SK-N-SH (cell line): Measurements from ENCODE around the gene RITA1. TPM values are rescaled to one million over a fixed set of nuclear protein-coding genes. Genes with fewer than 3 reads are reported as not detected.

Experiments
- CTCF ChIA-PET: fragments of 300-600, 350-600 bp; formaldehyde crosslinking; extraction: SDS; loops from one replicate; lab custom pipeline; 2021; lab: Yijun Ruan, JAX
- POLR2A ChIA-PET: fragments of 350-600 bp; sonication (Branson Sonifier 250); formaldehyde crosslinking; extraction: SDS; loops from one replicate; lab custom pipeline; 2020; ENCODE audit warnings: antibody characterized with exemption, inconsistent platforms; lab: Yijun Ruan, JAX
- DNase-seq: peaks from one replicate; pipeline ENCODE4 v3.0.0; 2012
- H2AFZ ChIP-seq: fragments of 200-600 bp; sonication (generic); 2 replicates; pipeline ENCODE4 v1.8.1; 2016; ENCODE audit warnings: antibody characterized with exemption, mild to moderate bottlenecking, low read depth
- H3F3A ChIP-seq: fragments of 200-600 bp; sonication (generic); replicated peaks from 2 replicates; pipeline ENCODE3; 2016; ENCODE audit warnings: antibody characterized with exemption, mild to moderate bottlenecking; ENCODE audit not compliant: insufficient read depth
- H3K27ac ChIP-seq, 2 experiments: fragments of 200-500 bp in 1 of 2; fragments of 200-600 bp in 1 of 2; sonication (Bioruptor generic) in 1 of 2; sonication (generic), shearing (Covaris generic) in 1 of 2; 2 replicates each; pipeline versions ENCODE4 v1.5.1 to v1.6.1; 2014 to 2016; ENCODE audit warnings: low read depth in 2 of 2, inconsistent platforms in 1 of 2, low read length in 1 of 2, mild to moderate bottlenecking in 1 of 2, mixed read lengths in 1 of 2
- H3K27me3 ChIP-seq: fragments of 200-600 bp; sonication (generic), shearing (Covaris generic); 2 replicates; pipeline ENCODE4 v1.6.1; 2016; ENCODE audit warnings: mixed run types; ENCODE audit not compliant: insufficient read depth
- H3K36me3 ChIP-seq, 2 experiments: fragments of 200-500 bp in 1 of 2; fragments of 200-600 bp in 1 of 2; sonication (Bioruptor generic) in 1 of 2; sonication (generic) in 1 of 2; replicated peaks in 1 of 2; 2 replicates each; pipeline versions ENCODE3 to v1.5.1; 2014 to 2016; ENCODE audit warnings: low read length in 1 of 2, mild to moderate bottlenecking in 1 of 2; ENCODE audit not compliant: insufficient read depth in 2 of 2, control insufficient read depth in 1 of 2
- H3K4me1 ChIP-seq, 2 experiments: fragments of 200-500 bp in 1 of 2; fragments of 200-600 bp in 1 of 2; sonication (Bioruptor generic) in 1 of 2; sonication (generic), shearing (Covaris generic) in 1 of 2; 2 replicates each; pipeline versions ENCODE4 v1.5.1 to v1.6.1; 2014 to 2016; ENCODE audit warnings: low read depth in 1 of 2, low read length in 1 of 2, mixed run types in 1 of 2; ENCODE audit not compliant: insufficient read depth in 2 of 2, control insufficient read depth in 1 of 2
- H3K4me2 ChIP-seq: fragments of 200-600 bp; sonication (generic), shearing (Covaris generic); 2 replicates; pipeline ENCODE4 v1.6.1; 2017; ENCODE audit warnings: mixed run types
- H3K4me3 ChIP-seq, 2 experiments: fragments of 200-500 bp in 1 of 2; fragments of 200-600 bp in 1 of 2; sonication (Bioruptor generic) in 1 of 2; sonication (generic), shearing (Covaris generic) in 1 of 2; 2 replicates each; pipeline versions ENCODE4 v1.5.1 to v1.8.1; 2014 to 2016; ENCODE audit warnings: low read depth in 2 of 2, inconsistent platforms in 1 of 2, low read length in 1 of 2, mild to moderate bottlenecking in 1 of 2, mixed read lengths in 1 of 2, moderate library complexity in 1 of 2
- H3K79me2 ChIP-seq: fragments of 200-600 bp; sonication (generic); 2 replicates; pipeline ENCODE4 v1.8.1; 2017; ENCODE audit warnings: mild to moderate bottlenecking; ENCODE audit not compliant: insufficient read depth
- H3K9ac ChIP-seq: fragments of 200-600 bp; sonication (generic); 2 replicates; pipeline ENCODE4 v1.6.1; 2017; ENCODE audit warnings: mixed run types
- H3K9me2 ChIP-seq: fragments of 200-600 bp; sonication (generic); 2 replicates; pipeline ENCODE4 v1.6.1; 2017; ENCODE audit warnings: mixed run types
- H3K9me3 ChIP-seq: fragments of 200-600 bp; sonication (generic); 2 replicates; pipeline ENCODE4 v1.6.1; 2017; ENCODE audit warnings: mixed run types, mild to moderate bottlenecking, moderate library complexity
- H4K20me1 ChIP-seq: fragments of 200-600 bp; sonication (generic); 2 replicates; pipeline ENCODE4 v1.6.1; 2017; ENCODE audit warnings: mild to moderate bottlenecking, mixed run types; ENCODE audit not compliant: insufficient read depth
- CHD2 ChIP-seq: fragments of 150-350 bp; IDR thresholded peaks from 2 replicates; pipeline ENCODE4 v1.6.1; 2018; ENCODE audit warnings: low read length; ENCODE audit not compliant: partially characterized antibody
- FOXM1 ChIP-seq: IDR thresholded peaks from 2 replicates; pipeline ENCODE4 v1.4.0; 2012; ENCODE audit warnings: low read depth, mild to moderate bottlenecking
- JUND ChIP-seq: IDR thresholded peaks from 2 replicates; pipeline ENCODE4 v1.4.0; 2012
- POLR2AphosphoS5 ChIP-seq: IDR thresholded peaks from 2 replicates; pipeline ENCODE4 v1.6.1; 2012; ENCODE audit warnings: low read depth, low read length
- RAD21 ChIP-seq: IDR thresholded peaks from 2 replicates; pipeline ENCODE4 v1.6.1; 2012; ENCODE audit warnings: mild to moderate bottlenecking, low read length
- RCOR1 ChIP-seq: fragments of 150-350 bp; IDR thresholded peaks from 2 replicates; pipeline ENCODE4 v1.6.1; 2017; ENCODE audit warnings: antibody characterized with exemption, low read length
- RFX5 ChIP-seq: IDR thresholded peaks from 2 replicates; pipeline ENCODE4 v1.6.1; 2012; ENCODE audit warnings: mild to moderate bottlenecking, improper control_type of control experiment, low read length
- SIN3A ChIP-seq: IDR thresholded peaks from 2 replicates; pipeline ENCODE4 v1.6.1; 2012; ENCODE audit warnings: low read depth, mild to moderate bottlenecking, low read length, moderate library complexity, borderline replicate concordance
- TAF1 ChIP-seq: IDR thresholded peaks from 2 replicates; pipeline ENCODE4 v1.6.1; 2012; ENCODE audit warnings: low read depth, mild to moderate bottlenecking, low read length, moderate library complexity, borderline replicate concordance
- TCF12 ChIP-seq: IDR thresholded peaks from 2 replicates; pipeline ENCODE4 v1.4.0; 2012
- TEAD4 ChIP-seq: IDR thresholded peaks from 2 replicates; pipeline ENCODE4 v1.4.0; 2012; ENCODE audit warnings: mild to moderate bottlenecking, borderline replicate concordance; ENCODE audit not compliant: insufficient read depth
- WGBS: methylation state at CpG from one replicate; pipeline ENCODE4 v1.1.6; 2017; ENCODE audit warnings: low lambda C conversion rate; 5-methylcytosine and 5-hydroxymethylcytosine counted together
- polyA plus RNA-seq, 3 experiments: library from polyadenylated mRNA; depleted of rRNA; stranded (reverse); fragments of >200 nt; gene quantifications; 2 replicates each; pipeline ENCODE4 v1.2.3, GENCODE V29; 2012
- TF ChIP-seq, protein P1 (sequence below): IDR thresholded peaks from 2 replicates; pipeline ENCODE4 v1.4.0; 2012; ENCODE audit warnings: low read depth, borderline replicate concordance
- TF ChIP-seq, protein P2 (sequence below): fragments of 150-350 bp; IDR thresholded peaks from 2 replicates; pipeline ENCODE4 v1.6.1; 2017; ENCODE audit warnings: antibody characterized with exemption, low read length, low read depth, borderline replicate concordance
- TF ChIP-seq, protein P3 (sequence below): IDR thresholded peaks from 2 replicates; pipeline ENCODE4 v1.4.0; 2012; ENCODE audit warnings: low read depth

Gene RITA1
- polyA plus RNA-seq, 1 of the 3 experiments (the other 2 are of a cell fraction) = 21.1 TPM

DNA sequence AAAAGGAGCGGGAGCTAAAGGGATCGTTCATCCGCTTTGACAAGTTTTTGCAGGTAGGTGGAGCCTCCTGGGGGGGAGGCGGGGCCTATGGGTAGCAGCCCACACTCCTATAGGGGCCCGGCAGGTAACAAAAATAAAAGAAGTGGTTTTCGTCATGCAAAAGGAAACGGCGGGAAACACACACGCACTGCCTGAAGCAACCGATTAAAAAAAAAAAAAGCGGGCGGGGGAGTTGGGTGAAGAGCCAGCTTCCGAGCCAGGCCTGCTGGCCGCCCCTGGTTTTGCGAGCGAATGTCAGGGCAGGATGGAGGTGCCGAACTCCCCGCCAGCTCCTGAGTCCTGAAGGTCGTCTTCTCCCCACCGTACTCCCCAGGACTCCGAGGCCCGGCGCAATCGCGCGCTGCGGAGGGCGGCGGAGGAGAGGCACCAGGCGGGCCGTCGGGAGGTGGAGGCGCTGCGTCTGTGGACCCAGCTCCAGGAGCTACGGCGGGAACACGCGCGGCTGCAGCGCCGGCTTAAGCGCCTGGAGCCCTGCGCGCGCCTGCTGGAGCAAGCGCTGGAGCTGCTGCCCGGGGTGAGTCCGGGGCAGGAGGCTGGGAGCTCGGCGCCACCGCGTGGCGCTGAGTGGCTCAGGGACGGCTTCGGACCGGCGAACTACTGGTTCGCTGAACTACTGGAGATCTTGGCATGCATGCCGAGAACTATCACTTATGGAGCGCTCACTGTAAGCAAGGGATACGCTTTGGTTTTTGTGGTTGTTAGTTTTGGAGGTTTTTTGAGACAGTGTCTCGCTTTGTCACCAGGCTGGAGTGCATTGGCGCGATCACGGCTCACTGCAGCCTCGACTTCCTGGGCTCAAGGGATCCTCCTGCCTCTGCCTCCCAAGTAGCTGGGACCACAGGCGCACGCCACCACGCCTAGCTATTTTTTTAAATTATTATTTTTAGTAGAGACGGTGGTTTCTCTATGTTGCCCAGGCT, 32.4 kb upstream of the RITA1 start (continued):
- TF ChIP-seq SIN3A (no peak), CHD2 (no peak), TAF1 (no peak), RAD21 (peak; percentile 69), JUND (no peak), FOXM1 (no peak), RFX5 (no peak), POLR2AphosphoS5 (no peak), TEAD4 (no peak), RCOR1 (peak; percentile 35; the same call in 1 of the 2 replicates)
- TF ChIP-seq, protein P1, sequence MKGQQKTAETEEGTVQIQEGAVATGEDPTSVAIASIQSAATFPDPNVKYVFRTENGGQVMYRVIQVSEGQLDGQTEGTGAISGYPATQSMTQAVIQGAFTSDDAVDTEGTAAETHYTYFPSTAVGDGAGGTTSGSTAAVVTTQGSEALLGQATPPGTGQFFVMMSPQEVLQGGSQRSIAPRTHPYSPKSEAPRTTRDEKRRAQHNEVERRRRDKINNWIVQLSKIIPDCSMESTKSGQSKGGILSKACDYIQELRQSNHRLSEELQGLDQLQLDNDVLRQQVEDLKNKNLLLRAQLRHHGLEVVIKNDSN = no peak
- TF ChIP-seq, protein P2, sequence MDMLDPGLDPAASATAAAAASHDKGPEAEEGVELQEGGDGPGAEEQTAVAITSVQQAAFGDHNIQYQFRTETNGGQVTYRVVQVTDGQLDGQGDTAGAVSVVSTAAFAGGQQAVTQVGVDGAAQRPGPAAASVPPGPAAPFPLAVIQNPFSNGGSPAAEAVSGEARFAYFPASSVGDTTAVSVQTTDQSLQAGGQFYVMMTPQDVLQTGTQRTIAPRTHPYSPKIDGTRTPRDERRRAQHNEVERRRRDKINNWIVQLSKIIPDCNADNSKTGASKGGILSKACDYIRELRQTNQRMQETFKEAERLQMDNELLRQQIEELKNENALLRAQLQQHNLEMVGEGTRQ = no peak

DNA sequence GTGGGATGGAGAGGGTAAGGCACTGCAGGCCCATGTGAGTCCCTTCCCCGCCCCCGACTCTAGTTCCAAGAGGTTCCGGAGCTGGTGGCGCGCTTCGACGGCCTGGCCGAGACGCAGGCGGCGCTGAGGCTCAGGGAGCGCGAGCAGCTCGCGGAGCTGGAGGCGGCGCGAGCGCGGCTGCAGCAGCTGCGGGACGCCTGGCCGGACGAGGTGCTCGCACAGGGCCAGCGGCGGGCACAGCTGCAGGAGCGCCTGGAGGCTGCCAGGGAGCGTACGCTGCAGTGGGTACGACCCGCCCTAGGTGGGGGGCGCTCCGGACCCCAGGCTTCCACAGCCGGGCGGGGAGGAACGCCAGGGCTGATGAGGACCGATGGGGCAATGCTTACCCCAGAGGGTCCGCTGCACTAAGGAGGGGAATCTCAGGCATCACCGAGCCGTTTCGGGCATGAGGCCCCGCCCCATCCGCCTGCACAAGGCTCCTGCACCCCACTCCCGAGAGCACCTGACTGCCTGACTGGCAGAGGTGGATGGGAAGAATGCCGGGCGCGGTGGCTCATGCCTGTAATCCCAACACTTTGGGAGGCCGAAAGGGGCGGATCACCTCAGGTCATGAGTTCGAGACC, 31.1 kb upstream of the RITA1 start:
- CTCF ChIA-PET = interaction anchor here (1.2 to 7.6 kb wide), 13 partner anchors 8 to 162 kb away, joined by 4 to 49 read pairs (median 6); partner anchors contain the start of genes DTX1 and RASAL1
- WGBS = 11% methylated on average over 27 of the region's 51 CpGs
- TF ChIP-seq TCF12 (no peak), POLR2AphosphoS5 (no peak)
- TF ChIP-seq, protein P3, sequence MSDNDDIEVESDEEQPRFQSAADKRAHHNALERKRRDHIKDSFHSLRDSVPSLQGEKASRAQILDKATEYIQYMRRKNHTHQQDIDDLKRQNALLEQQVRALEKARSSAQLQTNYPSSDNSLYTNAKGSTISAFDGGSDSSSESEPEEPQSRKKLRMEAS = no peak
- TF ChIP-seq, all 33 proteins: peak for 0
- peaks cover 5 to 9% of the 10 kb centered on the region in 2 experiments; a peak in 2 of 4 replicates for H3K4me1 ChIP-seq
- POLR2A ChIA-PET = no interaction called here
- no peaks in the 10 kb centered on the region for H4K20me1 ChIP-seq
- H3F3A ChIP-seq = peaks cover 13% of the 10 kb centered on the region
- no peaks in the 10 kb centered on the region for H3K9me2 ChIP-seq
- H3K27me3 ChIP-seq = peaks cover 24% of the 10 kb centered on the region
- peaks cover 5 to 18% of the 10 kb centered on the region in 2 experiments for H3K36me3 ChIP-seq
- H3K4me3 ChIP-seq = peak overlapping the region in 1 of 2 experiments; percentile 6; a peak in 1 of 4 replicates
- H2AFZ ChIP-seq = no peak overlapping the region
- H3K79me2 ChIP-seq = no peaks in the 10 kb centered on the region
- no peak overlapping the region for H3K27ac ChIP-seq
- no peak overlapping the region for H3K9ac ChIP-seq
- H3K4me2 ChIP-seq = peak overlapping the region; percentile 71; the same call in 1 of the 2 replicates
- peak; percentile 83 for DNase-seq
- no peaks in the 10 kb centered on the region for H3K9me3 ChIP-seq
